Right renal pelvis (tissue), 4 donors: ENCODE data around the gene ABCA1. TPM values are rescaled to one million over a fixed set of nuclear protein-coding genes. Genes with fewer than 3 reads are reported as not detected.

Source experiments
- DNase-seq, 4 donors: peaks; one replicate each; pipeline ENCODE4 v3.0.0-alpha.2; 2013; ENCODE audit warnings: low read depth in 4 of 4, low spot score in 3 of 4, missing footprints in 1 of 4
- polyA plus RNA-seq, 4 donors: library from polyadenylated mRNA; unstranded; fragments of 120-200 nt; gene quantifications; one replicate each; pipeline ENCODE4 v1.2.1, GENCODE V29; 2013; ENCODE audit not compliant: insufficient read length in 4 of 4

ABCA1 gene
- polyA plus RNA-seq, 4 donors, result 6.8 to 11.3 (median 9.7) TPM

DNA sequence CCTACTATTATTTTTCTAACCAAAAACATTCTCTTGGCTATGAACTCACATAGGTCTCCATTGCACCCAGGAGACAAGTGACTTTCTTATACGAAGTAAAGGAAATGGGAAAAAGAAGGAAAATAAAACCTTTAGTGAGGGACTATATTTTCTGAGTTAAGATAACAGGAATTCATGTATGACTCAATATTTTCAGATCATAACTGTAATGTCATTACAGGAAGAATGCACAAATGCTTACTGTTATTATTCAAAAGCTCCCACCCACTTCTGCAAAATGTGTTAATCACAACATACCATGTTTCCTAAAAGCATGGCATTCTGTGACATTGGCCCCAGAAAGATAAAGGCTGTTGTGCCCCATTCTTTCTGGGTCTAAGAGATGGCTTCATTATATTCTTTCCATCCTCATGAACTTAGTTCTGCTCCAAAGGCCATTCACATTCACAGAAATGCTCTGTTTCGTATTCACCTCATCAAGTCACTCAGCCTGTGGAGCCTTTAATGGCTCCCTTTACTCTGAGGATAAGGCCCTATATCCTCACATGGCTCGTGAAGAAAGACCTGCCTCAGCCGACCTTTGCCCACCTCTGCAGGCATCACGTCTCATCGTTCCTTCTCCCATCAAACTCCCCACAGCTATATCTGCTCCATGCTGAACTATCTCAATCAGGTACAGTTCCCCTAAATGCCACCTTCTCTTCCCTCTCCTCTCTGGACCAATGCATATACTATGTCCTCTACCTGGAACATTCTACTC is 77.0 kb downstream of the ABCA1 start:
- no peak for DNase-seq

DNA sequence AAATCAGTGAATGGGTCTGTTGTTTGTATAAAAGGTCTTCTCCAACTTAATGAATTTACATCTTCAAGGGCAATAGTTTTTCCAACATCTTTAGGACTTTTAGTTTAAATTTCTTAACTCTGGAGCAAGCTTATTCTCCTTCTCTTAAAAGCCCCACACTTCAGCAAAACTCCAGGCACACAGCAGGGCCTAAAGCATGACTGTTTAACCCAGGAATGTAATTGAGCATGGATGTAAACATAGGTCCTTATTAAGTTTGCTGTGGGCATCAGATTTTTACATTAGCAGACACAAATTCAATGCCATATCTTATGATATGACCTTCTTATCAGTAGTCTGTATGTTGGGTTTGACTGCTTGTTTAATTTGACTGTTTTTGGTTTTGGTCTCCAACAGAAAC is 78.9 kb downstream of the ABCA1 start:
- DNase-seq, result no peak

DNA sequence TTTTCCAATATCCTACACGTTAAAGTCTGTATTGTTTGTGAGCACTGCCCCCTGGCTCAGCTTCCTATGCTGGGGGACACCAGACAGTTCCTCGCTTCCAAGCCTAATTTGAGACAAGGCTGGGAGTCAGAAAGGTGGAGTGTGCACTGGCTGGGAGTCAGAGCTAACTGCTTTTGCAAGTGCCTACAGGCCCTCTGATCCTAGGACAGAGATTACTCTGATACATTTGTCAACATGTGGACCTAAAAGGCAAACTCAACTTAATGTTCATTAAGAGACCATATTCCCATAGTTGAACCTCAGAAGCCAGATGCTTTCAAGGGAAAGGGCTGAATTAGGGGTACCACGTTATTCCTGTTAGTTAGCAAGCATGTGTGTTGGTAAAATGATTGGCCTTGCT is 83.2 kb downstream of the ABCA1 start:
- DNase-seq, result no peak

DNA sequence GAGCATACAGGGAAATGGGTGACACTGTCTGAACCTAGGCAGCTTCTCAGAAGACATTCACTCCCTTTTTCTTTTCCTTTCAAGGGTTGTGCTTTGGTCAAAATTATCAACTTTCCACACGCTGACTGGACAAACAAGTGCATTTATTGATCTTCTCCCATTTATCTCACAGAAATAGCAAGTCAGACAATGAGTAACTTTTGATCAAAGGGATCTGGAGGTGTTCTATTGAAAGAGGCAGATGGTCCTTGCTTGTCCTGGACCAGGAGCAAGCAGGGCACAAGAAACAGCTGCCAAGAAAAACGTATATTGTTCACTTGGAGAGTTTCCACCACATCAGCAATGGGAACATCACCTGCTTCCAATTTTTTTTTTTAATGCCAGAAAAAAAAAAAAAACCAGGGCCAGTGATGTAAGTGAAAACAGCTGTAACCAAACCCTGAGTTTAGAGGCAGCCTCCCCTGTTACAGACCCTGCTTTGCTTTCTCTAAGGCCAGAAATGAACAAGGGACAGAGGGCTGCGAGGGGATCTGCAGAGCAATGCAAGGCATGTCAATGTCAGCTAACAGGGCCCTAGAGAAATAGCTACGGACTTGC is 84.2 kb downstream of the ABCA1 start:
- no peak for DNase-seq

DNA sequence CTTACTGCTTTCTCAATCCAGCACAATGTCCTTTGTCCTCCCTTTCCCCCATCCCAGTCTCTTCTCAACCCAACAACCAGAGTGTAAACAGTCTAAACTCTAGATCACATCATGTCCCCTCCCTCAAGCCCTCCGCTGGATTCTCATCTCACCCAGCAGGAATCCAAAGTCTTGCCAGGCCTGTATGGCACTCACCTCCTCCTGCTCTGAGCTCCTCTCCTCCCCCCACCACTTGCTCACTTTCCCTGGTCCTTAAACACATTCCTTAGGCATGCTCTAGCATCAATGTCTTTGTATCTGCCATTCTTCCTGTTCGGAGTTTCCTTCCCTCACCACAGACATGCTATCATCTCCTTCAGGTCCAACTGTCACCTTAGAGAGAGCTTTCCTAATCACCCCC is 85.3 kb downstream of the ABCA1 start:
- no peak for DNase-seq

GRCh38 chr9:104841601-104842141 is 86.3 kb downstream of the ABCA1 start:
- no peak for DNase-seq

DNA sequence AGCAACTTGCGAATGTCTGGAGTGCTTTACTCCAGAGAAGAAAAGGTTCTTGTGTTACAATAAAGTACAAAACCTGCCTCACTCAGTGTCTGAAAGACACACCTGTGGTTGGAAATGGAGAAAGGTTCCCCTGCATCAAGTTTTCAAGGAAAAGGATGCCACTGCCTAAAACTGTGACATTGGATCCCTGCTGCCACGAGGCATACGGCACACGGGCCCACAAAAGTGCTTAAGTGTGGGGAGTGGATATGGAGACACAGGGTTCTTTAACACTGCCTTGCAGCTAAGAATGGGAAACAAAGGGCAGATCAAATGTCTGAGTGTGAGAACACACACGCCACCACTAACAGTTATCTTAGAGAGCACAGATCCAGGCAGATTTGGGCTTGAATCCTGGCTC is 89.0 kb downstream of the ABCA1 start:
- DNase-seq, result no peak

GRCh38 chr9:104836767-104837166 is 91.2 kb downstream of the ABCA1 start:
- DNase-seq, result no peak

- no peak for DNase-seq
Measured at GRCh38 chr9:104836235-104836634, 91.7 kb downstream of the ABCA1 start.

GRCh38 chr9:104835161-104835560 is 92.8 kb downstream of the ABCA1 start:
- no peak for DNase-seq

DNA sequence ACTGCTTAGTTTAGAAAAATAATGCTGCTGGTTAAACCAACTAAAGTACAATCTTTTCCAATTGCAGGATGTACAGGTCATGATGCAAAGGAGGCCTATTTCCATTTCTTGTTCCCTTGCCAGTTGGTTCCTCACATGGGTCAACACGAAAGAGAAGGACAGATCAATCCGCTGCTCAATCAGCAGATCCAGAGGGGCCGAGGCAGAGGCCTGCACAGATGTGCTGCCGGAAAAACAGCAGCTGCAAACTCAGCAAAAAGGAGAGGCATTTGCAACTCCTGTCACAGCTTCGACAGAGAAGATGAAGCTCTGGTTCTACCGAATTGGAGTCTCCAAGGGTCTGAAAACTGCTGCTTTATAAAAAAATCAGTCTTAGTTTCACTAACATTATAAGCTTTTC is 94.3 kb downstream of the ABCA1 start:
- DNase-seq, result no peak

DNA sequence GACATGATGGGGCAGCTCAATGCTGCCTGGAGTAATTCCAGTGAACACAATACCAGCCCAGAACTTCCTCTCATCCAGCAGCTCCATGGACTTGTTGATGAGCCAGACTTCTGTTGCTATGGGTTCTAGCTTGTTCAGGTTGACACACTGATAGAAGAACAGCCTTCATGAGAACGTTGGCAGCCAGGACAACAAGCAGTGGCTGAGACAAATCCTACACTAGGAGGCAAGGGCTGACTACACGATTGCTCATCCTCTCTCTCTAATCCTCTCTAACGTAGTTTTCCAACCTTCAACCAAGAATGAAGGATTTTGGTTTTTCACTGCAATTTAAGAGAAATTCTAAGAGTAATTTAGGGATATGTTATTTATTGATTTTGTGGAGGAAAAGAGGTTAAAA is 96.3 kb downstream of the ABCA1 start:
- DNase-seq, result no peak

GRCh38 chr9:104826911-104827310 is 101.0 kb downstream of the ABCA1 start:
- DNase-seq, result no peak

- DNase-seq, result no peak
Measured at GRCh38 chr9:104826079-104826775, 101.7 kb downstream of the ABCA1 start.

DNA sequence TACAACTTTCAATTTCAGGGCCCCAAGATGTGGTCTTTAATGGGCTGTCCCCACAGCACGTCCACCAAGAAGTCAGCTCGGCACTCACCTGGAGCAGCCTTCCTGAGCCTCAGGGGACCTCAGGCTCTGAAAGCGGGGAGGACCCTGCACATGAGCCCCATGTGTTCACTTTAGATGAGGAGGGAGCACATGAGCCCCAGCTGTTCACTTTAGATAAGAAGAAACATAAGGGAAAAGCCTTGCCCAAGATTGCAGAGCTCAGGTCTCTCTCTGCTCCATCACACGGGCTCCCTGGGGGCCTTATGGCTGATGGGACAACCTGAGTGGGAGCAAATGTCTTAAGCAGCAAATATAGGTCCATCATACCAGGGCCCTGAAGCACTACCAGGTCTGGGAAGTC is 107.6 kb downstream of the ABCA1 start:
- DNase-seq, result no peak

- no peak for DNase-seq
Measured at GRCh38 chr9:104819033-104819432, 108.9 kb downstream of the ABCA1 start.

DNA sequence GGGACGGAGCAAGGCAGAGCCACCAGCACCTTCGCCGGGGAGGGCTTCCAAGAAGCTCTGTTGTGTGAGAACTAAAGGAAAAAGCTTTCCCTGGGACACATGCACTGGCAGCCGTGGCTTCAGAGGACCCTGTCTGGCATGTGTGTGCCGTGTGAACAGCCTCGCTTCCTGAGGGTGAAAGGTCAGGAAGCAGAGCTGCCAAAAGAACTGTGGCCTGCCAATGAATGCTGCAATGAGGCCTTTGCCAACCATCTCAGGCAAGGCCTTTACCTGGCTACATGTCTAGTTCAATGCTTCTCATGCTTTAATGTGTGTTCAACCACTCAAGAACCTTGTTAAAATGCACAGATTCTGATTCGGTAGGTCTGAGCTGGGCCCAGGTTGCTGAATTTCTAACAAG is 110.5 kb downstream of the ABCA1 start:
- no peak for DNase-seq

DNA sequence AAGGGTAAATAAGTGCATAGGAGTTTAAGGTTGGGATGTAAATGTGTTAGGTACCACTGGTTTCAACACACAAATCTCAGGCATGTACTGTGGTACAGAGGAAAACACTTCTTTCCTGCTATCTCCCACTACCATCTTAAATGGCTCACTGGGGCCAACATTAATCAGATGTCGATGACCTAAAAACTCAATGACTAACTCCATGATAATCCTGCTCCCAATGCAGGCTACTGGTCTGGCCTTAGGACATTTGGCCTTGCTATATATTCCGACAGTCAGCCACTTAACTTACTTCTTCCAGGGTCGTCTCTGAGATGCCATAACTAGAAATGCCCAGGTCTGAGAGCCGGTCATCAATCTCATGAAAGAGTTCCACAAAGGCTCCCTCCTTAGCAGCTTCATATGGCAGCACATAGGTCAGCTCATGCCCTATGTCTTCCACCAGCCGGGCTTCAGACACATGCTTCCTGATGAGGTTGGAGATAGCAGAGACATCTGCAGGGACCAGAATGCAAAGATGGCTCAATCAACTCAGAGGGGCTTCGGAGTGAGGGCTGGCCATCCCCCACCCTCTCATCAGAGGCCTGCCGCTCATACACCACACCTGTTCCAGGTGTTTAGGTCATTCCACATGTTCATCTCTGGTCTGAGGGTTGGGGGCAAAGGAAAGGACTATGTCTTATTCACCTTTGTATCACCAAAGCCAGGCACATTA is 111.9 kb downstream of the ABCA1 start:
- no peak for DNase-seq

DNA sequence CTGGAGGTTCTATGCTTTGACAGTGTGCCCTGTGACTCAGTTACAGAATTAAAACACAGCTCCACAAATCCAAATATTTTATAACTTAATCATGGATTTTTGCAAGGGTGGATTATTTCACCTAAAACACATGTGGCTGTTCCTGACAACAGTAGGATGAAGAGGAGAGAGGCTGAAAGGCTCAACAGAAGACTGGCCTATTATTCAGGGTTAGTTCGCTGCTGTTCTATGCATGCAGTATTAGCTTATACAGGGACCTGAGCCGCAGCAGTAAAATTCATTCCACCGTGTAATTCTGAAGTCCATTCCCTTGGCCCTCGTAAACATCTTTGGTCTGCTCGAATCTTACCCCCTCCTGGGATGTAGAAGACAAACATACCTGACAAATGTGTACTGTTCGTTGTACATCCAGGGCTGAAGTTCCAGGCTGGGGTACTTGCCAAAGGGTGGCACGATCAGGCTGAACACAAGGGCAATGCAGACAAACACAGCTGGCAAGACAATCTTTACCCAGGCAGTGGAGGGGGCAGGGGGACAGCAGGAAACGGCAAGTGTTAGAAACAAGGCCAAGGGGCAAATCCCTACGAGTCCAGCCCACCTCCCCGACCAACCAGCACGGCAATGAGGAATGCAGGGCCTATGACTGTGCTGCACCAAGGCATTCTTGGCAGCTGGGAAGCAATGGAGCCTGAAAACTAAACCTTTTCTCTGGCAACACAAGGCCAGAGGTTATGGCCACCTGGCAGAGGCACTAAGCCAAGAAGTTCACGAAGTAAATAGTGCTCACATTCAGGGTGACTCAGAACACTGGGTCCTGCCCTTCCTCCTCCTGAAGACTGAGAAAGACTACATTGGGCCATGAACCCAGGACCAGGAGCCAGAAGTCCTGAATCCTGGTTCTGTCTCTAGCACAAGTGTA is 117.3 kb downstream of the ABCA1 start:
- peak in 2 of 4 donors; percentile 5 to 28 for DNase-seq

DNA sequence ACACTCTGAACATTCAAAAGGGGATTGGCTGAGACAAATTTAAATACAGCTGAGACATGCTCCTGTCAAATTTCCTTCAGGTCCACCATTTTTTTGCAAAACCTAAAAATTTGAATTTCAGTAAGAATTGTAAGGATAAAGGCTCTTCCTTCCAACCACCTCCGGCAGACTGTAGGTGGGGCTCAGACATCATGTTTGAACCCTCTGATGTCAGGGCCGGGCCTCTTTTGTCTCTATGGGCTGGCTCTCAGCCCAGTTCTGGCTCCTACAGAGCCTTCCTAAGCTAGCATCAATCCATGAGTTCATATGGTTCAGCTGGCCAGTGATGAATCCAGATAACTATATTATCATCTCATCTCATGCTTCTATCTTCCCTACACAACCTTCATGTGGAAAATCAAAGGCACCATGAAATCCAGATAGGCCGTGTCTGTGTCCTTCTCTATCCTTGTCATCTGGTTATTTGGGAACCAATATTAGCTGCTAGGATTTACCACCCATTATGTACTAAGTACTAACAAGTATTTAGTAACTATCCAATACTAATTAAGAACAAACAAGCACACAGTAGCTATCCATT is 119.8 kb downstream of the ABCA1 start:
- no peak for DNase-seq
